Trophoblast cell (in vitro differentiated cells and primary cell): ENCODE data around the gene QSOX1.
A peak's percentile ranks its signal among the peaks of the same experiment; 100 is the strongest.

Source experiments
- DNase-seq, 2 donors: peaks; one replicate each; pipeline ENCODE4 v3.0.0-alpha.2; 2016
- H2AFZ ChIP-seq: 2 replicates; pipeline ENCODE4 v1.6.1; 2013; ENCODE audit warnings: low read length, moderate library complexity, mild to moderate bottlenecking; ENCODE audit not compliant: insufficient read depth, poor library complexity
- H2AK5ac ChIP-seq: 2 replicates; pipeline ENCODE4 v1.6.1; 2013; ENCODE audit warnings: mild to moderate bottlenecking, low read length
- H2BK120ac ChIP-seq: 2 replicates; pipeline ENCODE4 v1.6.1; 2013; ENCODE audit warnings: low read length, mild to moderate bottlenecking, moderate library complexity; ENCODE audit not compliant: insufficient read depth, poor library complexity
- H2BK12ac ChIP-seq: 2 replicates; pipeline ENCODE4 v1.6.1; 2013; ENCODE audit warnings: mild to moderate bottlenecking, low read length, moderate library complexity
- H2BK5ac ChIP-seq: 2 replicates; pipeline ENCODE4 v1.6.1; 2013; ENCODE audit warnings: low read length, low read depth, moderate library complexity, mild to moderate bottlenecking; ENCODE audit not compliant: poor library complexity
- H3K14ac ChIP-seq: 2 replicates; pipeline ENCODE4 v1.6.1; 2013; ENCODE audit warnings: mild to moderate bottlenecking, low read length
- H3K18ac ChIP-seq: 2 replicates; pipeline ENCODE4 v1.6.1; 2013; ENCODE audit warnings: mild to moderate bottlenecking, low read length
- H3K23ac ChIP-seq: 2 replicates; pipeline ENCODE4 v1.6.1; 2013; ENCODE audit warnings: low read length
- H3K27ac ChIP-seq: 2 replicates; pipeline ENCODE4 v1.5.1; 2013; ENCODE audit warnings: low read depth, mild to moderate bottlenecking, inconsistent platforms, low read length, moderate library complexity
- H3K27me3 ChIP-seq: 2 replicates; pipeline ENCODE4 v1.6.1; 2013; ENCODE audit warnings: inconsistent platforms, mild to moderate bottlenecking, low read length, moderate library complexity; ENCODE audit not compliant: insufficient read depth
- H3K36me3 ChIP-seq, 2 experiments: 1 replicate in 1 of 2; 2 replicates in 1 of 2; pipeline ENCODE4 v1.6.1; 2013; ENCODE audit warnings: low read length in 2 of 2, mild to moderate bottlenecking in 2 of 2, moderate library complexity in 1 of 2; ENCODE audit not compliant: insufficient read depth in 2 of 2, control insufficient read depth in 1 of 2
- H3K4ac ChIP-seq: 2 replicates; pipeline ENCODE4 v1.6.1; 2013; ENCODE audit warnings: low read depth, mild to moderate bottlenecking, low read length, moderate library complexity
- H3K4me1 ChIP-seq, 2 experiments: 1 replicate in 1 of 2; 2 replicates in 1 of 2; pipeline ENCODE4 v1.6.1; 2013; ENCODE audit warnings: low read length in 2 of 2, mild to moderate bottlenecking in 2 of 2, moderate library complexity in 1 of 2; ENCODE audit not compliant: insufficient read depth in 2 of 2, control insufficient read depth in 1 of 2
- H3K4me2 ChIP-seq: 2 replicates; pipeline ENCODE4 v1.6.1; 2013; ENCODE audit warnings: inconsistent platforms, mild to moderate bottlenecking, low read length, moderate library complexity
- H3K4me3 ChIP-seq: 2 replicates; pipeline ENCODE4 v1.5.1; 2013; ENCODE audit warnings: mild to moderate bottlenecking, low read depth, low read length, inconsistent platforms
- H3K79me1 ChIP-seq: one replicate; pipeline ENCODE4 v1.6.1; 2013; ENCODE audit warnings: low read length
- H3K79me2 ChIP-seq: 2 replicates; pipeline ENCODE4 v1.6.1; 2013; ENCODE audit warnings: low read length, mild to moderate bottlenecking; ENCODE audit not compliant: control insufficient read depth, insufficient read depth, poor library complexity
- H3K9ac ChIP-seq: 2 replicates; pipeline ENCODE4 v1.6.1; 2013; ENCODE audit warnings: mild to moderate bottlenecking, low read length
- H3K9me3 ChIP-seq: 2 replicates; pipeline ENCODE4 v1.6.1; 2013; ENCODE audit warnings: low read depth, mild to moderate bottlenecking, control low read depth, inconsistent platforms, low read length; ENCODE audit not compliant: insufficient read depth
- H4K12ac ChIP-seq: 2 replicates; pipeline ENCODE4 v1.6.1; 2013; ENCODE audit warnings: low read depth, mild to moderate bottlenecking, low read length, moderate library complexity
- H4K8ac ChIP-seq: 2 replicates; pipeline ENCODE4 v1.6.1; 2013; ENCODE audit warnings: low read depth, mild to moderate bottlenecking, low read length, moderate library complexity
- H4K91ac ChIP-seq: one replicate; pipeline ENCODE4 v1.6.1; 2013; ENCODE audit warnings: low read depth, mild to moderate bottlenecking, low read length, moderate library complexity
- WGBS: extraction: QIAGEN DNeasy Blood & Tissue Kit; methylation state at CpG from one replicate; pipeline ENCODE4 v1.1.7; 2013; ENCODE audit warnings: missing lambda C conversion rate; ENCODE audit not compliant: insufficient read length, insufficient coverage; ENCODE audit errors: extremely low coverage; 5-methylcytosine and 5-hydroxymethylcytosine counted together

QSOX1 gene

GRCh38 chr1:180204231-180204630 is 49.6 kb downstream of the QSOX1 start:
- no peak overlapping the region for H3K4me3 ChIP-seq
- H3K9me3 ChIP-seq = peaks cover 4% of the 10 kb centered on the region
- no peak overlapping the region for H2BK5ac ChIP-seq
- no peak overlapping the region for H3K4ac ChIP-seq
- H3K79me1 ChIP-seq = no peaks in the 10 kb centered on the region
- H4K12ac ChIP-seq = no peak overlapping the region
- H3K4me1 ChIP-seq = no peaks in the 10 kb centered on the region
- no peak overlapping the region for H3K4me2 ChIP-seq
- H3K27ac ChIP-seq = no peak overlapping the region
- H2AK5ac ChIP-seq = no peak overlapping the region
- no peaks in the 10 kb centered on the region for H3K27me3 ChIP-seq
- WGBS = no CpG with 5 or more reads among the region's 6 CpGs
- no peak overlapping the region for H3K14ac ChIP-seq
- H4K91ac ChIP-seq = no peak overlapping the region
- DNase-seq = peak; percentile 41 to 43
- H4K8ac ChIP-seq = no peak overlapping the region
- no peak overlapping the region for H2BK120ac ChIP-seq
- no peaks in the 10 kb centered on the region for H3K79me2 ChIP-seq
- no peaks in the 10 kb centered on the region for H3K36me3 ChIP-seq
- no peak overlapping the region for H2BK12ac ChIP-seq
- no peak overlapping the region for H3K9ac ChIP-seq
- no peak overlapping the region for H3K18ac ChIP-seq
- H2AFZ ChIP-seq = no peak overlapping the region
- no peak overlapping the region for H3K23ac ChIP-seq

- Histone ChIP-seq H3K4me1 (no peaks in the 10 kb centered on the region), H3K9ac (no peak overlapping the region), H2BK5ac (no peak overlapping the region), H2AK5ac (no peak overlapping the region), H3K36me3 (no peaks in the 10 kb centered on the region), H2BK12ac (no peak overlapping the region), H3K9me3 (peaks cover 4% of the 10 kb centered on the region), H3K23ac (no peak overlapping the region), H3K27me3 (no peaks in the 10 kb centered on the region), H2AFZ (no peak overlapping the region), H4K12ac (no peak overlapping the region), H3K4ac (no peak overlapping the region), H2BK120ac (no peak overlapping the region), H3K18ac (no peak overlapping the region), H3K4me2 (no peak overlapping the region), H3K79me1 (no peaks in the 10 kb centered on the region), H4K91ac (no peak overlapping the region), H3K14ac (no peak overlapping the region), H3K27ac (no peak overlapping the region), H4K8ac (no peak overlapping the region), H3K4me3 (no peak overlapping the region), H3K79me2 (no peaks in the 10 kb centered on the region)
- WGBS = no CpG with 5 or more reads among the region's 3 CpGs
- no peak for DNase-seq
Measured at GRCh38 chr1:180206581-180206980, 51.9 kb downstream of the QSOX1 start.

- no peak overlapping the region for H2BK5ac ChIP-seq
- DNase-seq = peak in 1 of 2 donors; percentile 57
- no peaks in the 10 kb centered on the region for H3K4me1 ChIP-seq
- no peak overlapping the region for H3K27ac ChIP-seq
- no peak overlapping the region for H4K12ac ChIP-seq
- no peak overlapping the region for H3K4me2 ChIP-seq
- H3K9me3 ChIP-seq = peaks cover 4% of the 10 kb centered on the region
- no peaks in the 10 kb centered on the region for H3K79me1 ChIP-seq
- no peak overlapping the region for H3K23ac ChIP-seq
- no peak overlapping the region for H2AFZ ChIP-seq
- no CpG with 5 or more reads among the region's 4 CpGs for WGBS
- no peak overlapping the region for H3K14ac ChIP-seq
- no peak overlapping the region for H3K4ac ChIP-seq
- no peak overlapping the region for H3K4me3 ChIP-seq
- no peak overlapping the region for H4K91ac ChIP-seq
- no peaks in the 10 kb centered on the region for H3K27me3 ChIP-seq
- no peaks in the 10 kb centered on the region for H3K79me2 ChIP-seq
- H3K18ac ChIP-seq = no peak overlapping the region
- no peaks in the 10 kb centered on the region for H3K36me3 ChIP-seq
- no peak overlapping the region for H3K9ac ChIP-seq
- H2BK12ac ChIP-seq = no peak overlapping the region
- no peak overlapping the region for H2BK120ac ChIP-seq
- H4K8ac ChIP-seq = no peak overlapping the region
- no peak overlapping the region for H2AK5ac ChIP-seq
Measured at GRCh38 chr1:180208264-180208663, 53.6 kb downstream of the QSOX1 start.

- Histone ChIP-seq H2BK5ac (no peak overlapping the region), H3K9me3 (no peaks in the 10 kb centered on the region), H3K23ac (no peak overlapping the region), H3K4me3 (no peak overlapping the region), H3K4ac (no peak overlapping the region), H2AFZ (no peak overlapping the region), H3K4me2 (no peak overlapping the region), H3K36me3 (no peaks in the 10 kb centered on the region), H3K27ac (no peak overlapping the region), H4K8ac (no peak overlapping the region), H4K12ac (no peak overlapping the region), H2BK120ac (no peak overlapping the region), H2AK5ac (no peak overlapping the region), H3K18ac (no peak overlapping the region), H3K79me1 (no peaks in the 10 kb centered on the region), H2BK12ac (no peak overlapping the region), H4K91ac (no peak overlapping the region), H3K27me3 (no peaks in the 10 kb centered on the region), H3K79me2 (no peaks in the 10 kb centered on the region), H3K14ac (no peak overlapping the region), H3K4me1 (no peaks in the 10 kb centered on the region), H3K9ac (no peak overlapping the region)
- WGBS = no CpG with 5 or more reads among the region's 4 CpGs
- no peak for DNase-seq
Measured at GRCh38 chr1:180210008-180210620, 55.4 kb downstream of the QSOX1 start.
